Measurements from ENCODE around the gene TEX264.

Gene TEX264

DNA sequence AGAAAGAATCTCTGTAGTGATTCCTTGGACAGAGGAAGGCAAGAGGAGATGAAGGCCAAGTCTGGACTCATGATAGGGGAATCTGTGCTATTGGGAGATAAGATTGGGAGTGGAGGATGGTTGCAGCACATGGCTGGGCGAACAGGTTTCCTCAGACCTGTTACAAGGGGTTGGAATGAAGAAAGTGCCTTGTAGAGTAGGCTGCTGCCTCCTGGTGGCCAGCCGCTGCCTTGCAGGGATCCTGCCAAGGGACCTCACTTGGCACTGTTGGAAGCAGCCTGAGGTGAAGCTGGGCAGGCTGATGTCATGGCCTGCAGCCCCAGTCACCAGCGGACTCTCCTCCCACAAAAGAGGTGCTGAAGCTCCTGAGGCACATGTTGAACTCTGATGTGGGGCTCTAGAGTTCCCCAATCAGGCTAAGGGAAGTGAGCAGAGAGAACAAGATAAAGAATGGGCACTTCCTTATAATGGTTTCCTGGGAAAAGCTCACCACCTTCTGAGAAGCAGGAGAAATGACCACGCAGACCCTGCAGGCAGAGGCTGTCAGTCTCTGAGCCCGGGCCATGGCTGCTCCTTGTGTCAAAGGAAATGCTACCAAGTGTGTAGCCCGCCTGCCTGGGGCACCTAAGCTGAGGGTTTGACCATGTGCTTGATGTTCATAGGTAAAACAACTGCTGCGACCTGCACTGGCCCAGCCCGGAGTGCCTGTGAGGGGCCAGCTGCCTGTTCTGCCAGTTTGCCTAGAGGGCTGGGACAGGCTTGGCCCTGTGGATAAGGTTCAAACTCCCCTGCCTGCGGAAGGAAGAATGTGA is 1.6 kb upstream of the TEX264 start:
- no peak overlapping the region for H3K4me3 ChIP-seq (replicated peaks; ENCODE audit: low read depth, low read length)
- DNase-seq (ENCODE audit: low read depth), result peak; percentile 87
- TF ChIP-seq, protein P1, sequence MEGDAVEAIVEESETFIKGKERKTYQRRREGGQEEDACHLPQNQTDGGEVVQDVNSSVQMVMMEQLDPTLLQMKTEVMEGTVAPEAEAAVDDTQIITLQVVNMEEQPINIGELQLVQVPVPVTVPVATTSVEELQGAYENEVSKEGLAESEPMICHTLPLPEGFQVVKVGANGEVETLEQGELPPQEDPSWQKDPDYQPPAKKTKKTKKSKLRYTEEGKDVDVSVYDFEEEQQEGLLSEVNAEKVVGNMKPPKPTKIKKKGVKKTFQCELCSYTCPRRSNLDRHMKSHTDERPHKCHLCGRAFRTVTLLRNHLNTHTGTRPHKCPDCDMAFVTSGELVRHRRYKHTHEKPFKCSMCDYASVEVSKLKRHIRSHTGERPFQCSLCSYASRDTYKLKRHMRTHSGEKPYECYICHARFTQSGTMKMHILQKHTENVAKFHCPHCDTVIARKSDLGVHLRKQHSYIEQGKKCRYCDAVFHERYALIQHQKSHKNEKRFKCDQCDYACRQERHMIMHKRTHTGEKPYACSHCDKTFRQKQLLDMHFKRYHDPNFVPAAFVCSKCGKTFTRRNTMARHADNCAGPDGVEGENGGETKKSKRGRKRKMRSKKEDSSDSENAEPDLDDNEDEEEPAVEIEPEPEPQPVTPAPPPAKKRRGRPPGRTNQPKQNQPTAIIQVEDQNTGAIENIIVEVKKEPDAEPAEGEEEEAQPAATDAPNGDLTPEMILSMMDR (IDR thresholded peaks at IDR 0.05; ENCODE audit: low read length, missing control alignments), result no peak

DNA sequence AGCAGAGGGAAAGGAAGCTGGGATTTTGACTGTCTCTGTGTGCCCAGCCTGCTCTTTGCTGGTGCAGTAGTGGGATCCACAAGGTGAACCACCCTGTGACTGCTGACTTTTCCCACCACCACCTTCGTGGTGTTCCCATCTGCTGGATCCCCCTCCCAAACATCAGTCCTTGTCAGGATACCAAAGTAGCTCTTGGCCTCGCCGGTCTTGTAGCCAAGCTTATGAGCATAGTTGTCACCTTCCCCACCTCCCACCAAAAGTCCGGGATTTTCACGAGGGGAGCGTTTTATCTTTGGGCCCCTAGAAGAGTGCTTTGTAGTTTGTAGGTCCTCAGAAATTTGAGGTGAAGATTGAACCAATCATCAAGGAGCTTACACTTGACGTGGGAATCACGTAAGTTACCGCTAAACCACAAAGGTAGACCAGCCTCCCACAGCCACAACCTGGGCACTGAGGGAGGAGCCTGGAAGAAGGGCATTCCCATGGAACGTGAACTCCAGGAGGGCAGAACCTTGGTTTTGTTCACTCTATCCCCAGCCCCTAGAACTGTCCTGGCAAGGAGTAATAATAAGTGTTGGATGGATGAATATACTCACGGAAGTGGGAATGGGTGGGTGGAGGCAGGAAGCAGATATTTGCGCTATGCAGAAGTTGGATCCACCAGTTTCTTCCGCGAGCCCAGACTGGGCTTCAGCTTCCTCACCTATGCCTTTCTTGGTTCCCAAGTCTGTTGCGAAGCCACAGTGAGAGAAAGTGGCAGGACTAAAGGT is 814 bp upstream of the TEX264 start:
- no peak for DNase-seq (ENCODE audit: low read depth)
- TF ChIP-seq, protein P1 (IDR thresholded peaks at IDR 0.05; ENCODE audit: low read length, missing control alignments), result no peak
- peak overlapping the region; percentile 85 for H3K4me3 ChIP-seq (replicated peaks; ENCODE audit: low read depth, low read length)

DNA sequence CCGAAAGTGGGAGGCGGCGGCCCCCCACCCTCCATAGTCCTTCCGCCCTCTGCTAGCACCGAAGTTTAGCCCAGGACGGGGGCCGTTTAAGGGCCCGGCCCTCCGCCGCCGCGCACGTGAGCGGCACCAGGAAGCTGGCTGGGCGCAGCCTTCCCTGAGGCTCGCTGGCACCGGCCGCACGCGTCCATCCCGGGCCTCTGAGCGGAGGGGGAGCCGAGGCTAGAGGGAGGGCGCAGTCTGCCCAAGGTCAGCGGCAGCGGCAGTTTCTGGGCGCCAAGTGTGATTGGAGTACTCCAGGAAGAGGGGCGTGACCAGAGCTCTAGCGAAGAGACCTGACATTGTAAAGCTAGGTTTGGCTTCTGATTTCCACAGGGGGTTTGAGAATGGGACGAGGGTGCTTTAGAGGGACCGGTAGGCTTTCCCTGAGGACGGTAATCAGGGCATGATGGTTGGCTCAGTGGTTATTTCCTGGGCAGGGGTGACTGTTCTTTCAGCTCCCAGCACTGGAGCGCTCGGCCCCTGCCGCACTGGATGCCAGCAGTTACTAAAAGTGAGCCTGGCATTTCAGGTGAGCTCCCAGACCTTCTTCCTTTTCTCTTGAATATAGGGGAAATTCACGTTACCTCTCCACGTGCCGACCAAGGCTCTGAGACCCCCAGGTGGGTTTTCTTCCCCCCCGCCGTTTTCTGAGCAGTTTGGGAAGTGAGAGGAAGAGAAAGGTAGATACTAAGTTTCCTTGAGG is 853 bp downstream of the TEX264 start:
- TF ChIP-seq, protein P1 (IDR thresholded peaks at IDR 0.05; ENCODE audit: low read length, missing control alignments), result no peak
- peak; percentile 59 for DNase-seq (ENCODE audit: low read depth)
- H3K4me3 ChIP-seq (replicated peaks; ENCODE audit: low read depth, low read length), result peak overlapping the region; percentile 85

DNA sequence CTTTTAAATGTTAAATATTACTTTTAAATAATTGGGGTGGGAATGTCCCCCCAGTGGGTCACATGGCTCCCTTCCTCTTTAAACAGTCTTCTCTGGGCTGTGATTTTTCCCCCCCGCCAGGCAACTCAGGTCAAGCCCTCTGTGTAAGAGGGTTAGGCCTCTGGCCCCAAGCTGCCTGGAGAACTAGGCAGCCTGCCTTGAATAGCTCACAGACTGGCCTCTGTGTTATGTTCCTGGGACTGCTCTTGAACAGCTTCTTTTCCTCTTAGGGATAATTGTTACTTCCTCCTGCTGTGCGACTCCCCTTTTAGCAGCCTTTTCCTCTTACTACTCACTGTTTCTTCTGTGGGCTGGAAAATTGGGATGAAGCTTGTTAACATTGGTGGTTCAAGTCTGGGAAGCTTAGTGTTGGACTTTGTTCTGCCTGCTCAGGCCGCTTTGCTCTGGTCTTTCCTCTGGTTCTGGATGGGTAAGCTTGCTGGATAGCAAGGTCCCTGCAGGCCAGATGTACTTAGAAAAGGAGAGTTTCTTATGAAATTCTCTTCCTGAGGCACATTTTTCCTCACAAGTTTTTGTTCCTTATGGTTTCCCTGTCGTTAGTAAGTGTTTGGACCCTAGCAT is 2.2 kb downstream of the TEX264 start:
- DNase-seq (ENCODE audit: low read depth), result no peak
- TF ChIP-seq, protein P1 (IDR thresholded peaks at IDR 0.05; ENCODE audit: low read length, missing control alignments), result no peak
- no peak overlapping the region for H3K4me3 ChIP-seq (replicated peaks; ENCODE audit: low read depth, low read length)

DNA sequence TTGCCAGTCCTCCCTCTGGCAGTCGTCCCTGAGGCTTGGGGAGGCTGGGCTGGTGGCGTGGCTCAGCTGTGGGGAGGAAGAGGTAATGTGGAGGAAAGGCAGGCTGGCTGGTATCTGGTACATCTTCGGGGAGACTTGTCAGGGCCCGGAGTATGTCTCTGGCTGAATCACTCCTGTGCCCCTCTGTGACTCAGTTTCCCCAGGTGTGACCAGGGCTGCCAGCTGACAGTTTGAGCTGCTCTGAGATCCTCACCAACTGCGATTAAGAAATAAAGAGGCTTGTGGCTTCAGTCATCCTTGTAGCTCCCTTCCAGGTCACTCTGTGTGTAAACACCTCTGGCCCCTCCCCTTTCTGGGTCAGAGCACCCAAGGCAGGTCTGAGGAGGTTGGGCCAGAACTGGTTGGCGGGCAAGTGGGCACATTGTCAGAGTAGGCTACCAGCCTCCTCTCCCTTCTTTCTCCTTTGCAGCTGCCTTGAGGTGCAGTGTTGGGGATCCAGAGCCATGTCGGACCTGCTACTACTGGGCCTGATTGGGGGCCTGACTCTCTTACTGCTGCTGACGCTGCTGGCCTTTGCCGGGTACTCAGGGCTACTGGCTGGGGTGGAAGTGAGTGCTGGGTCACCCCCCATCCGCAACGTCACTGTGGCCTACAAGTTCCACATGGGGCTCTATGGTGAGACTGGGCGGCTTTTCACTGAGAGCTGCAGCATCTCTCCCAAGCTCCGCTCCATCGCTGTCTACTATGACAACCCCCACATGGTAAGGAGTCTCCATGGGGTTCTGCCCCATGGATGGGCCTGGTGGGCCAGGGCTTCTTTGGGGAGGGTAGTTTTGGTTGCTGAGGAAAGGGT is 3.0 kb downstream of the TEX264 start:
- TF ChIP-seq, protein P1 (IDR thresholded peaks at IDR 0.05; ENCODE audit: low read length, missing control alignments), result no peak
- no peak overlapping the region for H3K4me3 ChIP-seq (replicated peaks; ENCODE audit: low read depth, low read length)
- DNase-seq (ENCODE audit: low read depth), result no peak

DNA sequence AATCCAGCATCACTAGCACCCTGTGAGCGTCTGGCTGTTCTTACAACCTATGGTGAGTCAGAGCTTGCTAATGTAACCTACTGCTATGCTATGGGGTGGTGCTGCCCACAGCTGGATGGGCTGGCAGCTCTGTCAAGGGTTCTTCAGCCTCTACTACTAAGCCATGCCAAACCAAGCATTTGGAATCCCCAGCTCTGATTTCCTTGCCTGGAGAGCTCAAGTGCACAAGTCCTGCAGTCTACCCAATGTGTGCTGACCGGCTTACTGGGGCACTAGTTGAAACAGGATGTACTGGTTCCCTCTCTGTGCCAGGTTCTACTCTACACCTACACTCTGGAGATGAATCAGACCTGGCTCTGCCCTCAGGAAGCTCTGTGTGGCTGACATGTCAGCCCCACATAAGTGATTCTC is 4.2 kb downstream of the TEX264 start:
- TF ChIP-seq, protein P1 (IDR thresholded peaks at IDR 0.05; ENCODE audit: low read length, missing control alignments), result no peak
- H3K4me3 ChIP-seq (replicated peaks; ENCODE audit: low read depth, low read length), result no peak overlapping the region
- DNase-seq (ENCODE audit: low read depth), result peak; percentile 36

Data from fibroblast of pulmonary artery (primary cell).